Measurements from ENCODE around the gene AGBL5.

- TF ChIP-seq, protein P1, sequence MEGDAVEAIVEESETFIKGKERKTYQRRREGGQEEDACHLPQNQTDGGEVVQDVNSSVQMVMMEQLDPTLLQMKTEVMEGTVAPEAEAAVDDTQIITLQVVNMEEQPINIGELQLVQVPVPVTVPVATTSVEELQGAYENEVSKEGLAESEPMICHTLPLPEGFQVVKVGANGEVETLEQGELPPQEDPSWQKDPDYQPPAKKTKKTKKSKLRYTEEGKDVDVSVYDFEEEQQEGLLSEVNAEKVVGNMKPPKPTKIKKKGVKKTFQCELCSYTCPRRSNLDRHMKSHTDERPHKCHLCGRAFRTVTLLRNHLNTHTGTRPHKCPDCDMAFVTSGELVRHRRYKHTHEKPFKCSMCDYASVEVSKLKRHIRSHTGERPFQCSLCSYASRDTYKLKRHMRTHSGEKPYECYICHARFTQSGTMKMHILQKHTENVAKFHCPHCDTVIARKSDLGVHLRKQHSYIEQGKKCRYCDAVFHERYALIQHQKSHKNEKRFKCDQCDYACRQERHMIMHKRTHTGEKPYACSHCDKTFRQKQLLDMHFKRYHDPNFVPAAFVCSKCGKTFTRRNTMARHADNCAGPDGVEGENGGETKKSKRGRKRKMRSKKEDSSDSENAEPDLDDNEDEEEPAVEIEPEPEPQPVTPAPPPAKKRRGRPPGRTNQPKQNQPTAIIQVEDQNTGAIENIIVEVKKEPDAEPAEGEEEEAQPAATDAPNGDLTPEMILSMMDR (IDR thresholded peaks at IDR 0.05; ENCODE audit: low read length) = no peak
- no peak for TF ChIP-seq EZH2phosphoT487 (IDR thresholded peaks at IDR 0.05; ENCODE audit: low read length)
Observed at GRCh38 chr2:27096748-27097297, 45.4 kb downstream of the AGBL5 start.

Data from MM.1S (cell line).